Neural progenitor cell (in vitro differentiated cells): Measurements from ENCODE around the gene LRRC49.

Experiments used
- EZH2 ChIP-seq: fragments of 200-600 bp; sonication (generic); IDR thresholded peaks from 2 replicates; pipeline ENCODE4 v1.6.1; 2017; ENCODE audit warnings: antibody characterized with exemption, mild to moderate bottlenecking, moderate library complexity
- EZH2phosphoT487 ChIP-seq: fragments of 200-600 bp; sonication (generic); IDR thresholded peaks from 2 replicates; pipeline ENCODE4 v1.6.1; 2017; ENCODE audit warnings: antibody characterized with exemption
- TF ChIP-seq, protein P1 (sequence below): fragments of 200-600 bp; sonication (generic); IDR thresholded peaks from 2 replicates; pipeline ENCODE4 v1.5.1; 2017; ENCODE audit warnings: antibody characterized with exemption, mild to moderate bottlenecking

DNA sequence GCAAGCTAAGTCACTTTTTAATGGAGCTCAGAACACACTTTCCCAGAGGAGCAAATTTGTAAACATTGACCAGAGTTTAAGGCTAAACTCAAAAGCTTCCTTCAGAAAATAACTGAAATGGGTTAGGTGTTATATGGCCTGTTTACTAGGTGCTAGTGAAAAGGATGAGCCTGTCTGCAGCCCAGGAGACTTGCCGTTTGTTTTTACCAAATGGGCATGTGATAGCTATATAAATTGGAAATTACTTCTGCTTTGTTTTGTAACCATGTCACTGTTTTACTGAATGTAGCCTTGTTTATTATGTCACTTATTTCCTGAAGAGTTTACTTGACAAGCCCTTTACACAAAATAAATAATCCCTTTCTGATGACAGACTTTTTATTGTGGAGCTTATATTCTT lies 113.3 kb downstream of the LRRC49 start:
- TF ChIP-seq EZH2: no peak
- TF ChIP-seq EZH2phosphoT487: no peak
- TF ChIP-seq, protein P1, sequence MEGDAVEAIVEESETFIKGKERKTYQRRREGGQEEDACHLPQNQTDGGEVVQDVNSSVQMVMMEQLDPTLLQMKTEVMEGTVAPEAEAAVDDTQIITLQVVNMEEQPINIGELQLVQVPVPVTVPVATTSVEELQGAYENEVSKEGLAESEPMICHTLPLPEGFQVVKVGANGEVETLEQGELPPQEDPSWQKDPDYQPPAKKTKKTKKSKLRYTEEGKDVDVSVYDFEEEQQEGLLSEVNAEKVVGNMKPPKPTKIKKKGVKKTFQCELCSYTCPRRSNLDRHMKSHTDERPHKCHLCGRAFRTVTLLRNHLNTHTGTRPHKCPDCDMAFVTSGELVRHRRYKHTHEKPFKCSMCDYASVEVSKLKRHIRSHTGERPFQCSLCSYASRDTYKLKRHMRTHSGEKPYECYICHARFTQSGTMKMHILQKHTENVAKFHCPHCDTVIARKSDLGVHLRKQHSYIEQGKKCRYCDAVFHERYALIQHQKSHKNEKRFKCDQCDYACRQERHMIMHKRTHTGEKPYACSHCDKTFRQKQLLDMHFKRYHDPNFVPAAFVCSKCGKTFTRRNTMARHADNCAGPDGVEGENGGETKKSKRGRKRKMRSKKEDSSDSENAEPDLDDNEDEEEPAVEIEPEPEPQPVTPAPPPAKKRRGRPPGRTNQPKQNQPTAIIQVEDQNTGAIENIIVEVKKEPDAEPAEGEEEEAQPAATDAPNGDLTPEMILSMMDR: no peak
